Keratinocyte (primary cell): ENCODE results near the gene MAGI1. TPM values are rescaled to one million over a fixed set of nuclear protein-coding genes. Genes with fewer than 3 reads are reported as not detected.

Experiments used
- DNase-seq: peaks from one replicate; pipeline ENCODE4 v3.0.0-alpha.2; 2011; ENCODE audit warnings: low read depth, missing footprints, low spot score
- FAIRE-seq: peaks from 2 replicates; lab custom pipeline; 2011; peaks lifted over from hg19 to GRCh38; lab: Jason Lieb, UNC
- H2AFZ ChIP-seq: 2 replicates; pipeline ENCODE4 v1.6.0; 2012; ENCODE audit warnings: low read length, control low read depth, inconsistent platforms; ENCODE audit not compliant: control insufficient read depth
- H3K27ac ChIP-seq: 2 replicates; pipeline ENCODE4 v1.5.1; 2011; ENCODE audit warnings: low read length; ENCODE audit not compliant: control insufficient read depth, insufficient read depth
- H3K27me3 ChIP-seq: 3 replicates; pipeline ENCODE4 v1.6.0; 2011; ENCODE audit warnings: low read length; ENCODE audit not compliant: control insufficient read depth, insufficient read depth; ENCODE audit errors: extremely low read depth
- H3K36me3 ChIP-seq, 2 experiments: 2 replicates in 1 of 2; 3 replicates in 1 of 2; pipeline ENCODE4 v1.5.1; 2011; ENCODE audit warnings: low read length in 2 of 2, mild to moderate bottlenecking in 1 of 2; ENCODE audit not compliant: control insufficient read depth in 2 of 2, insufficient read depth in 2 of 2; ENCODE audit errors: extremely low read depth in 1 of 2
- H3K4me1 ChIP-seq: 3 replicates; pipeline ENCODE4 v1.5.1; 2011; ENCODE audit warnings: low read length; ENCODE audit not compliant: control insufficient read depth, insufficient read depth; ENCODE audit errors: extremely low read depth
- H3K4me2 ChIP-seq: 3 replicates; pipeline ENCODE4 v1.6.0; 2011; ENCODE audit warnings: low read depth, low read length; ENCODE audit not compliant: control insufficient read depth, insufficient read depth; ENCODE audit errors: extremely low read depth
- H3K4me3 ChIP-seq, 3 experiments: fragments of 200-600 bp in 1 of 3; sonication (generic) in 1 of 3; 2 replicates in 2 of 3; 3 replicates in 1 of 3; pipeline ENCODE4 v1.5.1; 2011 to 2016; ENCODE audit warnings: low read length in 3 of 3, mild to moderate bottlenecking in 3 of 3, control low read depth in 2 of 3, inconsistent platforms in 1 of 3, low read depth in 1 of 3, mixed read lengths in 1 of 3, mixed run types in 1 of 3, moderate library complexity in 1 of 3; ENCODE audit not compliant: control insufficient read depth in 2 of 3, insufficient read depth in 2 of 3; ENCODE audit errors: extremely low read depth in 1 of 3
- H3K79me2 ChIP-seq: 2 replicates; pipeline ENCODE4 v1.6.0; 2012; ENCODE audit warnings: low read length; ENCODE audit not compliant: control insufficient read depth, insufficient read depth
- H3K9ac ChIP-seq: 3 replicates; pipeline ENCODE4 v1.6.0; 2011; ENCODE audit warnings: low read length; ENCODE audit not compliant: control insufficient read depth, insufficient read depth; ENCODE audit errors: extremely low read depth
- H3K9me1 ChIP-seq: 3 replicates; pipeline ENCODE4 v1.6.0; 2011; ENCODE audit warnings: low read length; ENCODE audit not compliant: control insufficient read depth, insufficient read depth; ENCODE audit errors: extremely low read depth
- H3K9me3 ChIP-seq: 2 replicates; pipeline ENCODE4 v1.5.1; 2012; ENCODE audit warnings: low read depth, low read length; ENCODE audit not compliant: control insufficient read depth
- H4K20me1 ChIP-seq: 3 replicates; pipeline ENCODE4 v1.6.0; 2011; ENCODE audit warnings: low read length; ENCODE audit not compliant: control insufficient read depth, insufficient read depth; ENCODE audit errors: extremely low read depth
- EZH2 ChIP-seq: IDR thresholded peaks from one replicate; pipeline ENCODE4 v1.6.1; 2012; ENCODE audit warnings: inconsistent platforms, mild to moderate bottlenecking, low read length, moderate library complexity
- dilution Hi-C: fragments of 300-500 bp; cut with MboI; formaldehyde crosslinking; loops from one replicate; pipeline ENCODE4 v1.7.0; 2020; ENCODE audit warnings: low sequenced_read_pairs; ENCODE audit not compliant: extremely low pct_ligation_motif_present
- polyA plus RNA-seq, 5 experiments: library from polyadenylated mRNA; depleted of rRNA in 3 of 5; stranded (reverse) in 3 of 5; stranded (forward) in 1 of 5; unstranded in 1 of 5; fragments of >200 nt; gene quantifications; 1 replicate in 1 of 5; 2 replicates in 3 of 5; 3 replicates in 1 of 5; pipeline versions ENCODE4 v1.2.1 to v1.2.3, GENCODE V29; 2011 to 2012; ENCODE audit warnings: missing spikeins in 2 of 5, low read depth in 1 of 5, low replicate concordance in 1 of 5
- TF ChIP-seq, protein P1 (sequence below), 3 experiments: IDR thresholded peaks in 1 of 3; conservative IDR thresholded peaks in 1 of 3; optimal IDR thresholded peaks in 1 of 3; 2 replicates in 2 of 3; 3 replicates in 1 of 3; pipeline versions ENCODE3 to v1.5.1; 2011; ENCODE audit warnings: low read length in 3 of 3, mild to moderate bottlenecking in 3 of 3, moderate library complexity in 2 of 3, control low read depth in 1 of 3, inconsistent platforms in 1 of 3; ENCODE audit not compliant: insufficient read depth in 2 of 3; ENCODE audit errors: extremely low read depth in 1 of 3

MAGI1 gene
- polyA plus RNA-seq, 1 donor (not counting 4 experiments of a cell fraction or from before 2014, with no cell fraction given) = 10.9 TPM

DNA sequence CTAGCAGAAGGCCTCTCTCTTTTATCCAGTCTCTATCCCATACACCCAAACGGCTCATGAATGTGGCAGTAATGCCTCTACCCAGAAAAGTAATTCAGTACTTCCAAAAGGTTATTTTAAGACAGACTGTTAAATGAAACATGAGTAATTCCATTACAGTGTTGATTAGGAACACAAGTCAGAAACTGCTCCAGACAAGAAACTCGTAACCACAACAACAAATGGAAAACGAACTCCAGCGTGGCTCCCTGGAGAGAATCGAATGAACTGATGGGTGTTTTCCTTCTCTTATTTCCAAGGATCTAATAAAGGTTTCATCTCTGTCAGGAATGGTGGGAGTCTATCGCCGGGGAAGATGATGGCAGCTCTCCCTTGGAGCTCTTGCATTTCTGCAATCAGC, 228.4 kb downstream of the MAGI1 start:
- H3K4me2 ChIP-seq = no peak overlapping the region
- no peak overlapping the region for H3K9ac ChIP-seq
- no peaks in the 10 kb centered on the region for H3K79me2 ChIP-seq
- H3K9me1 ChIP-seq = peaks cover 2% of the 10 kb centered on the region
- TF ChIP-seq EZH2 = no peak
- TF ChIP-seq, protein P1, sequence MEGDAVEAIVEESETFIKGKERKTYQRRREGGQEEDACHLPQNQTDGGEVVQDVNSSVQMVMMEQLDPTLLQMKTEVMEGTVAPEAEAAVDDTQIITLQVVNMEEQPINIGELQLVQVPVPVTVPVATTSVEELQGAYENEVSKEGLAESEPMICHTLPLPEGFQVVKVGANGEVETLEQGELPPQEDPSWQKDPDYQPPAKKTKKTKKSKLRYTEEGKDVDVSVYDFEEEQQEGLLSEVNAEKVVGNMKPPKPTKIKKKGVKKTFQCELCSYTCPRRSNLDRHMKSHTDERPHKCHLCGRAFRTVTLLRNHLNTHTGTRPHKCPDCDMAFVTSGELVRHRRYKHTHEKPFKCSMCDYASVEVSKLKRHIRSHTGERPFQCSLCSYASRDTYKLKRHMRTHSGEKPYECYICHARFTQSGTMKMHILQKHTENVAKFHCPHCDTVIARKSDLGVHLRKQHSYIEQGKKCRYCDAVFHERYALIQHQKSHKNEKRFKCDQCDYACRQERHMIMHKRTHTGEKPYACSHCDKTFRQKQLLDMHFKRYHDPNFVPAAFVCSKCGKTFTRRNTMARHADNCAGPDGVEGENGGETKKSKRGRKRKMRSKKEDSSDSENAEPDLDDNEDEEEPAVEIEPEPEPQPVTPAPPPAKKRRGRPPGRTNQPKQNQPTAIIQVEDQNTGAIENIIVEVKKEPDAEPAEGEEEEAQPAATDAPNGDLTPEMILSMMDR (optimal IDR thresholded peaks at IDR 0.05 in 1 of 3, IDR thresholded peaks at IDR 0.05 in 1 of 3, conservative IDR thresholded peaks at IDR 0.05 in 1 of 3; ENCODE audit: extremely low read depth in 1 of 3, insufficient read depth in 2 of 3, low read length in 3 of 3) = no peak
- no peak for DNase-seq
- H3K4me1 ChIP-seq = no peaks in the 10 kb centered on the region
- no peak overlapping the region for H3K27ac ChIP-seq
- dilution Hi-C loops = no loop called here
- H2AFZ ChIP-seq = no peak overlapping the region
- H3K27me3 ChIP-seq = no peaks in the 10 kb centered on the region
- no peak for FAIRE-seq
- H4K20me1 ChIP-seq = no peaks in the 10 kb centered on the region
- H3K9me3 ChIP-seq = no peaks in the 10 kb centered on the region
- H3K36me3 ChIP-seq = no peaks in the 10 kb centered on the region
- no peak overlapping the region for H3K4me3 ChIP-seq

DNA sequence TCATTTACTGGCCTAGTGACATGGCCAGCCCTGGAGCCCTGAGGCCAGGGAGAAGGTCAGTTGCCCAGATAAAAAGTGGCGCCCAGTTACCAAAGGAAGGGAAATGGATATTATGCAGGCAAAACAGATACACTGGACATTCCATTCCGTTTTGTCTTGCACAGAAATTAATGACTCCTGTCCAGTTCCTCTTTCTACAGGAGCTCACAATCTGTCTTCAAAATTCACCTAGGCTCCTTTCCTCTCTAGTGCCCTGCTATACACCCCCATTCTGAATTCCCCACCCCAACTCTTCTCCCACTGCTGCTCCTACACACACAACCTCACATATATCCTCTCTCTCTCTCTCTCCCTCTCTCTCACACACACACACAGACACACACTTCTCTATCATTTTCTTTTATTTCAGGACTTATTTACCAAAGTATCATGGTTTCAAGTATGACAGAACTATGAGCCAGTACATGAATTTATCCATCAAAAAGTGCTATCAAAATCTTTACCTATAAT, 229.0 kb downstream of the MAGI1 start:
- Histone ChIP-seq H3K79me2 (no peaks in the 10 kb centered on the region), H3K27me3 (no peaks in the 10 kb centered on the region), H3K9me3 (no peaks in the 10 kb centered on the region), H3K4me3 (no peak overlapping the region), H3K9me1 (no peaks in the 10 kb centered on the region), H3K4me2 (no peak overlapping the region), H3K36me3 (no peaks in the 10 kb centered on the region), H2AFZ (no peak overlapping the region), H3K4me1 (no peaks in the 10 kb centered on the region), H4K20me1 (no peaks in the 10 kb centered on the region), H3K9ac (no peak overlapping the region), H3K27ac (no peak overlapping the region)
- FAIRE-seq (no peak), DNase-seq (no peak)
- TF ChIP-seq, protein P1 (optimal IDR thresholded peaks at IDR 0.05 in 1 of 3, IDR thresholded peaks at IDR 0.05 in 1 of 3, conservative IDR thresholded peaks at IDR 0.05 in 1 of 3; ENCODE audit: extremely low read depth in 1 of 3, insufficient read depth in 2 of 3, low read length in 3 of 3) = no peak
- no peak for TF ChIP-seq EZH2
- dilution Hi-C loops = no loop called here
